COLO829 (cell line): Measurements from ENCODE around the gene HDAC8.

Source experiments
- DNase-seq: peaks from one replicate; pipeline ENCODE4 v3.0.0; 2012; ENCODE audit warnings: low spot score

The HDAC8 gene

GRCh38 chrX:72295745-72296144, 276.9 kb downstream of the HDAC8 start:
- DNase-seq = no peak

GRCh38 chrX:72294497-72294896, 278.1 kb downstream of the HDAC8 start:
- DNase-seq = no peak

- DNase-seq = no peak
Measured at GRCh38 chrX:72282302-72282701, 290.3 kb downstream of the HDAC8 start.

- peak; percentile 41 for DNase-seq
Measured at GRCh38 chrX:72280321-72280845, 292.3 kb downstream of the HDAC8 start.
